Neuronal stem cell (in vitro differentiated cells): ENCODE results near the gene SIRT2. TPM values are rescaled to one million over a fixed set of nuclear protein-coding genes. Genes with fewer than 3 reads are reported as not detected.

Source experiments
- DNase-seq: peaks from one replicate; pipeline ENCODE4 v3.0.0-alpha.2; 2013; ENCODE audit warnings: low spot score
- H2AFZ ChIP-seq: one replicate; pipeline ENCODE4 v1.6.1; 2013; ENCODE audit warnings: mild to moderate bottlenecking, low read length, inconsistent platforms
- H2AK5ac ChIP-seq: 2 replicates; pipeline ENCODE4 v1.6.1; 2013; ENCODE audit warnings: low read depth, mild to moderate bottlenecking, inconsistent platforms, low read length, moderate library complexity, mixed read lengths
- H2BK120ac ChIP-seq: 2 replicates; pipeline ENCODE4 v1.6.1; 2013; ENCODE audit warnings: low read depth, mild to moderate bottlenecking, inconsistent platforms, low read length, moderate library complexity, mixed read lengths
- H2BK12ac ChIP-seq: one replicate; pipeline ENCODE4 v1.6.1; 2013; ENCODE audit warnings: low read length, inconsistent platforms
- H2BK15ac ChIP-seq: 2 replicates; pipeline ENCODE4 v1.6.1; 2013; ENCODE audit warnings: mild to moderate bottlenecking, low read length, inconsistent platforms, mixed read lengths
- H2BK5ac ChIP-seq: one replicate; pipeline ENCODE4 v1.6.1; 2013; ENCODE audit warnings: inconsistent platforms, mild to moderate bottlenecking, low read length, moderate library complexity
- H3K14ac ChIP-seq: one replicate; pipeline ENCODE4 v1.6.1; 2013; ENCODE audit warnings: low read length, inconsistent platforms
- H3K18ac ChIP-seq: 2 replicates; pipeline ENCODE4 v1.6.1; 2013; ENCODE audit warnings: low read length, inconsistent platforms
- H3K23ac ChIP-seq: 2 replicates; pipeline ENCODE4 v1.6.1; 2013; ENCODE audit warnings: low read depth, mild to moderate bottlenecking, mixed read lengths, low read length, inconsistent platforms; ENCODE audit not compliant: poor library complexity
- H3K27ac ChIP-seq: replicated peaks from 3 replicates; pipeline ENCODE4 v1.5.1; 2013; ENCODE audit warnings: low read length, inconsistent platforms
- H3K27me3 ChIP-seq, 3 experiments: 2 replicates each; pipeline ENCODE4 v1.6.1; 2013; ENCODE audit warnings: low read length in 3 of 3, mild to moderate bottlenecking in 2 of 3, inconsistent platforms in 1 of 3, low read depth in 1 of 3, mixed read lengths in 1 of 3, moderate library complexity in 1 of 3; ENCODE audit not compliant: control insufficient read depth in 3 of 3, insufficient read depth in 3 of 3
- H3K36me3 ChIP-seq, 2 donors: replicated peaks in 1 of 2; 2 replicates each; pipeline ENCODE4 v1.6.1; 2013; ENCODE audit warnings: low read length in 2 of 2; ENCODE audit not compliant: control insufficient read depth in 2 of 2, insufficient read depth in 2 of 2
- H3K4ac ChIP-seq: 2 replicates; pipeline ENCODE4 v1.6.1; 2013; ENCODE audit warnings: inconsistent platforms, mild to moderate bottlenecking, low read length, moderate library complexity
- H3K4me1 ChIP-seq, 2 donors: 1 replicate in 1 of 2; 2 replicates in 1 of 2; pipeline ENCODE4 v1.6.1; 2013; ENCODE audit warnings: low read length in 2 of 2, low read depth in 1 of 2; ENCODE audit not compliant: control insufficient read depth in 2 of 2, insufficient read depth in 1 of 2
- H3K4me2 ChIP-seq: one replicate; pipeline ENCODE4 v1.6.1; 2013; ENCODE audit warnings: mild to moderate bottlenecking, low read length, inconsistent platforms; ENCODE audit not compliant: insufficient read depth, poor library complexity, severe bottlenecking
- H3K4me3 ChIP-seq, 2 donors: 2 replicates each; pipeline ENCODE4 v1.5.1; 2013; ENCODE audit warnings: low read length in 2 of 2, mild to moderate bottlenecking in 2 of 2, inconsistent platforms in 1 of 2, moderate library complexity in 1 of 2
- H3K79me1 ChIP-seq: one replicate; pipeline ENCODE4 v1.6.1; 2013; ENCODE audit warnings: low read depth, mild to moderate bottlenecking, inconsistent platforms, low read length, moderate library complexity
- H3K9ac ChIP-seq: one replicate; pipeline ENCODE4 v1.6.1; 2013; ENCODE audit warnings: mild to moderate bottlenecking, low read depth, low read length, inconsistent platforms; ENCODE audit not compliant: poor library complexity
- H3K9me3 ChIP-seq, 2 donors: replicated peaks in 1 of 2; 2 replicates each; pipeline versions ENCODE3 to v1.6.1; 2013; ENCODE audit warnings: low read length in 2 of 2, mild to moderate bottlenecking in 2 of 2, inconsistent platforms in 1 of 2, low read depth in 1 of 2, mixed read lengths in 1 of 2, moderate library complexity in 1 of 2; ENCODE audit not compliant: control insufficient read depth in 2 of 2, insufficient read depth in 1 of 2
- H4K8ac ChIP-seq: one replicate; pipeline ENCODE4 v1.6.1; 2013; ENCODE audit warnings: low read depth, mild to moderate bottlenecking, inconsistent platforms, low read length, moderate library complexity
- H4K91ac ChIP-seq: one replicate; pipeline ENCODE4 v1.6.1; 2013; ENCODE audit warnings: low read length, low read depth, mild to moderate bottlenecking, inconsistent platforms; ENCODE audit not compliant: poor library complexity
- WGBS, 2 donors: extraction: QIAGEN DNeasy Blood & Tissue Kit; methylation state at CpG; one replicate each; pipeline ENCODE4 v1.1.7; 2013; ENCODE audit warnings: missing lambda C conversion rate in 2 of 2, mixed read lengths in 1 of 2; ENCODE audit not compliant: insufficient read length in 2 of 2, insufficient replicate concordance in 1 of 2; ENCODE audit errors: extremely low coverage in 2 of 2; 5-methylcytosine and 5-hydroxymethylcytosine counted together
- polyA plus RNA-seq, 2 experiments: library from polyadenylated mRNA; stranded (reverse); fragments of 200-250 nt; gene quantifications; one replicate each; pipeline ENCODE4 v1.2.3, GENCODE V29; 2013

The SIRT2 gene
- 17.7 TPM for polyA plus RNA-seq (2013, experiment 1 of 2)
- 18.7 TPM for polyA plus RNA-seq (2013, experiment 2 of 2)

DNA sequence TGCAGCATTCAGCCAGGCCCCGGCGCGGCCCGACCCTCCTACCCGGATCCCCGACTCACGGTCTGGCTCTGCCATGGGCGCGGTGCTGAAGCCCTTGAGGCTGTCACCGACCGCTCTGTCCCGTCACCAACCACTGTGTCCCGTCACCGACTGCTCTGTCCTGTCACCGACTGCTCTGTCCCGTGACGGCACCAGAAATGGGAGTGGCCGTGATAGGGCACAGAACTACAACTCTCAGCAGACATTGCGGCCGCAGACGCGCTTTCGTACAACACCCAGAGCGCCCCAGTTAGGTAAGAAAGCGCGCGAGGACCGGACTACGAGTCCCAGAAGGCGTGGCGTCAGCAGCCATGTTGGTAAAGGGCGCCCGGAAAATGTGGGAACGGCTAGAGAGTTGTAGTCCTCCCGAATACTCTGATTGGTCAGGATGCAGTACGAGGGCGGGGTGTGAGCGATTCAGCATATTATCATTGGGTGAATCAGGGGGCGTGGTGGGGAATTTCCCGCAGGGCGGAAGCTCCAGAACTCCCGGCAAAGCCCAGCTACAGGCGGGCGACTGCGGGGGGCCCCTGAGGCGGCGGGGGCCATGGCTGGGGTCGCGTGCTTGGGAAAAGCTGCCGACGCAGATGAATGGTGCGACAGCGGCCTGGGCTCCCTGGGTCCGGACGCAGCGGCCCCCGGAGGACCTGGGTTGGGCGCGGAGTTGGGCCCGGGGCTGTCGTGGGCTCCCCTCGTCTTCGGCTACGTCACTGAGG is at the start of gene SIRT2, which contains the start of gene NFKBIB:
Gene SIRT2 (minus strand): TSS at position 172 of the 755 bp plus-strand sequence. CDS start 97 bp downstream, at position 75.
Gene NFKBIB (plus strand): TSS at position 523 of the 755 bp plus-strand sequence. CDS start 64 bp downstream, at position 587.
- Histone ChIP-seq H3K79me1 (peaks cover 2% of the 10 kb centered on the region), H3K27me3 (no peaks in the 10 kb centered on the region), H3K36me3 (peaks cover 4% of the 10 kb centered on the region in 2 donors), H2AK5ac (peak within 1 kb of the TSS; percentile 76), H3K4me1 (peaks cover 2 to 9% of the 10 kb centered on the region in 2 donors), H2BK5ac (peak within 1 kb of the TSS; percentile 48), H3K23ac (peak within 1 kb of the TSS; percentile 35), H3K18ac (peak within 1 kb of the TSS; percentile 91), H2AFZ (peak within 1 kb of the TSS; percentile 91), H3K9ac (peak within 1 kb of the TSS; percentile 79), H2BK12ac (no peak within 1 kb of the TSS), H2BK15ac (no peak within 1 kb of the TSS), H3K4me2 (peak within 1 kb of the TSS; percentile 75), H3K27ac (no peak within 1 kb of the TSS), H4K91ac (no peak within 1 kb of the TSS), H4K8ac (peak within 1 kb of the TSS; percentile 78), H3K14ac (no peak within 1 kb of the TSS), H2BK120ac (peak within 1 kb of the TSS; percentile 16), H3K4ac (no peak within 1 kb of the TSS), H3K4me3 (peak within 1 kb of the TSS; percentile 64 to 91), H3K9me3 (peaks cover 2 to 6% of the 10 kb centered on the region in 2 donors)
- no CpG with 5 or more reads among the region's 64 CpGs for WGBS, 2 donors
- peak; percentile 100 for DNase-seq

GRCh38 chr19:38946229-38947010 is 47.0 kb upstream of the SIRT2 start:
- H4K8ac ChIP-seq: no peak overlapping the region
- no CpG with 5 or more reads among the region's 11 CpGs for WGBS, 2 donors
- DNase-seq: no peak

GRCh38 chr19:38945562-38946228 is 46.3 kb upstream of the SIRT2 start:
- Histone ChIP-seq H2BK15ac (no peak overlapping the region), H2BK5ac (no peak overlapping the region)

More at GRCh38 chr19:38946229-38947010, 47.0 kb upstream of the SIRT2 start:
- no peak overlapping the region for H3K9ac ChIP-seq
- H2BK12ac ChIP-seq: no peak overlapping the region
- no peak overlapping the region for H2AK5ac ChIP-seq
- H3K4me3 ChIP-seq: no peak overlapping the region
- no peak overlapping the region for H3K4ac ChIP-seq
- H4K91ac ChIP-seq: no peak overlapping the region
- H2BK120ac ChIP-seq: no peak overlapping the region
- peaks cover 0 to 6% (median 0%) of the 10 kb centered on the region in 3 experiments for H3K27me3 ChIP-seq
- H3K4me1 ChIP-seq: peaks cover 2 to 3% of the 10 kb centered on the region in 2 donors
- H3K4me2 ChIP-seq: no peak overlapping the region
- H3K36me3 ChIP-seq: peaks cover 0 to 6% of the 10 kb centered on the region in 2 donors
- H2BK5ac ChIP-seq: no peak overlapping the region
- H2BK15ac ChIP-seq: no peak overlapping the region
- H3K79me1 ChIP-seq: peaks cover 4% of the 10 kb centered on the region
- H3K18ac ChIP-seq: no peak overlapping the region
- H3K9me3 ChIP-seq: no peaks in the 10 kb centered on the region
- H3K14ac ChIP-seq: no peak overlapping the region
- no peak overlapping the region for H3K27ac ChIP-seq
- no peak overlapping the region for H2AFZ ChIP-seq
- H3K23ac ChIP-seq: no peak overlapping the region

More at GRCh38 chr19:38945562-38946228, 46.3 kb upstream of the SIRT2 start:
- Histone ChIP-seq H3K27me3 (peaks cover 0 to 6% (median 0%) of the 10 kb centered on the region in 3 experiments), H2BK120ac (no peak overlapping the region), H2BK12ac (no peak overlapping the region), H4K91ac (no peak overlapping the region), H3K27ac (no peak overlapping the region), H3K4me1 (peaks cover 2 to 3% of the 10 kb centered on the region in 2 donors), H3K23ac (no peak overlapping the region), H2AFZ (no peak overlapping the region), H3K9ac (no peak overlapping the region), H3K36me3 (peaks cover 0 to 6% of the 10 kb centered on the region in 2 donors), H3K9me3 (no peaks in the 10 kb centered on the region), H3K4ac (no peak overlapping the region), H2AK5ac (no peak overlapping the region), H4K8ac (no peak overlapping the region), H3K14ac (no peak overlapping the region), H3K4me3 (no peak overlapping the region), H3K4me2 (no peak overlapping the region), H3K18ac (no peak overlapping the region), H3K79me1 (peaks cover 4% of the 10 kb centered on the region)
- no peak for DNase-seq
- no CpG with 5 or more reads among the region's 3 CpGs for WGBS, 2 donors
